Ishikawa (cell line): ENCODE results near the gene DNAJB1.

Source experiments
- CEBPB ChIP-seq: IDR thresholded peaks from 2 replicates; pipeline ENCODE4 v1.6.1; 2012
- CREB1 ChIP-seq: IDR thresholded peaks from 2 replicates; pipeline ENCODE4 v1.6.1; 2012; ENCODE audit warnings: low read depth
- EGR1 ChIP-seq: IDR thresholded peaks from 2 replicates; pipeline ENCODE4 v1.6.1; 2012
- EP300 ChIP-seq: IDR thresholded peaks from 2 replicates; pipeline ENCODE4 v1.6.1; 2012; ENCODE audit warnings: borderline replicate concordance
- FOXM1 ChIP-seq: IDR thresholded peaks from 2 replicates; pipeline ENCODE4 v1.6.1; 2012; ENCODE audit warnings: low read depth, borderline replicate concordance
- NFIC ChIP-seq: IDR thresholded peaks from 2 replicates; pipeline ENCODE4 v1.6.1; 2012
- RAD21 ChIP-seq: IDR thresholded peaks from 2 replicates; pipeline ENCODE4 v1.6.1; 2012; ENCODE audit warnings: low read depth
- REST ChIP-seq: IDR thresholded peaks from 2 replicates; pipeline ENCODE4 v1.6.1; 2012; ENCODE audit warnings: low read depth, mild to moderate bottlenecking
- TAF1 ChIP-seq: IDR thresholded peaks from 2 replicates; pipeline ENCODE4 v1.6.1; 2012; ENCODE audit warnings: low read depth, mild to moderate bottlenecking
- TCF12 ChIP-seq: IDR thresholded peaks from 2 replicates; pipeline ENCODE4 v1.6.1; 2012; ENCODE audit warnings: low read depth
- TEAD4 ChIP-seq: IDR thresholded peaks from 2 replicates; pipeline ENCODE4 v1.6.1; 2012
- YY1 ChIP-seq: IDR thresholded peaks from 2 replicates; pipeline ENCODE4 v1.6.1; 2012; ENCODE audit warnings: low read depth
- ZBTB7A ChIP-seq: IDR thresholded peaks from 2 replicates; pipeline ENCODE4 v1.6.1; 2012; ENCODE audit warnings: low read depth
- TF ChIP-seq, protein P1 (sequence below): IDR thresholded peaks from 2 replicates; pipeline ENCODE4 v1.6.1; 2012
- TF ChIP-seq, protein P2 (sequence below): IDR thresholded peaks from 2 replicates; pipeline ENCODE4 v1.6.1; 2012

DNAJB1 gene

DNA sequence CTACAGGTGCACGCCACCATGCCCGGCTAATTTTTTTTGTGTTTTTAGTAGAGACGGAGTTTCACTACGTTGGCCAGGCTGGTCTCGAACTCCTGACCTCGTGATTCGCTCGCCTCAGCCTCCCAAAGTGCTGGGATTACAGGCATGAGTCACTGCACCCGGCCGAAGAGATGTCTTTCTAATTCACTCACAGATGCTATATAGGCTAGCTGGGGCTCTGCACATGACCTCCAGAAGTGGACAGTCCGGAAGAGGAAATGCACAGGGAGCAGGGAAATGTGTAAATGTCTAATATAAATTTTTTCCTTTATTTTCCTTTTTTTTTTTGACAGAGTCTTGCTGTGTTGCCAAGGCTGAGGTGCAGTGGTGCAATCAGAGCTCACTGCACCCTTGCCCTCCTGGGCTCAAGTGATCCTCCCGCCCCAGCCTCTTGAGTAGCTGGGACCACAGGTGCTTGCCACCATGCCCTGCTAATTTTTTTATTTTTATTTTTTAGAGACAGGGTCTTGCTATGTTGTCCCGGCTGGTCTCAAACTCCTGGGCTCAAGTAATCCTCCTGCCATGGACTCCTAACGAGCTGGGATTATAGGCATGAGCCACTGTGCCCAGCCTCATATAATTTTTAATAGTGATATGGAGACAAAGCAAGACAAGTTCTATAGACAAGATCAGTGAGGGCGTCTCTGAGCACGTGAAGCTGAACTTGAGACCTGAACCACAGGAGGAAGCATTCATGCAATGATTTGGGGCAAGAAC lies 30.6 kb downstream of the DNAJB1 start:
- TF ChIP-seq CREB1 (no peak), TEAD4 (no peak), EGR1 (no peak), REST (no peak), CEBPB (no peak), RAD21 (no peak), ZBTB7A (no peak), YY1 (no peak), EP300 (no peak), FOXM1 (no peak), NFIC (no peak), TCF12 (no peak), TAF1 (no peak)
- TF ChIP-seq, protein P1, sequence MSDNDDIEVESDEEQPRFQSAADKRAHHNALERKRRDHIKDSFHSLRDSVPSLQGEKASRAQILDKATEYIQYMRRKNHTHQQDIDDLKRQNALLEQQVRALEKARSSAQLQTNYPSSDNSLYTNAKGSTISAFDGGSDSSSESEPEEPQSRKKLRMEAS: no peak
- TF ChIP-seq, protein P2, sequence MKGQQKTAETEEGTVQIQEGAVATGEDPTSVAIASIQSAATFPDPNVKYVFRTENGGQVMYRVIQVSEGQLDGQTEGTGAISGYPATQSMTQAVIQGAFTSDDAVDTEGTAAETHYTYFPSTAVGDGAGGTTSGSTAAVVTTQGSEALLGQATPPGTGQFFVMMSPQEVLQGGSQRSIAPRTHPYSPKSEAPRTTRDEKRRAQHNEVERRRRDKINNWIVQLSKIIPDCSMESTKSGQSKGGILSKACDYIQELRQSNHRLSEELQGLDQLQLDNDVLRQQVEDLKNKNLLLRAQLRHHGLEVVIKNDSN: no peak

DNA sequence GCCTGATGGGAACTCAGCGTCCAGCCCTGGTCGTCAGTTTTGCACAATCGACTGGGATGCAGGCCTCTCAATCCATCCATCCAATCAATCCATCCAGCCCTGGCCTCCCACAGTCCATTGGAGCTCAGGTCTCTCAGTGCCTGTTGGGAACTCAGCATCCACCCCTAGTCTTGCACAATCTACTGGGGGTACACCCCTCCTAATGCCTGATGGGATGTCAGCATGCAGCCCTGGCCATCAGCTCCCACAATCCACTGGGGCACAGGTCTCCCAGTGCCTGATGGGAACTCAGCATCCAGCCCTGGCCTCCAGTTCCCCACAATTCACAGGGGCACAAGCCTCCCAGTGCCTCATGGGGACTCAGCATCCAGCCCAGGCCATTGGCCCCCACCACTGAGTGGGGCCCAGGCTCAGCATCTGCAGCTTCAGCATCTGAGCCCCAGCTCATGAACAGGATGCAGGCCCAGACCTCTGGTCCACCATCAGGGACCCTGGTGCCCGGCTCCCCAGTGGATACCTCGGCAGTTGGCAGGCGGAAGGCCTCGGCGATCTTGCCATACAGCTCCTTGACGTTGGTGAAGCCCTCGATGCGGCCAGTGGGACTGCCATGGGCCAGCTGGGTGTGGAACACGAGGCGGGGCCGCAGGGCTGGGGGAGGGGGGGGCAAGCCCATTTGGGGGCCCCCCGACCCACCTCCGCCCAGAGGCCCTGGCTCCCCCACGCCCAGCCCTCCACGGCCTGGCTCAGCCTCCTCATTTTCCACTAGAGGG lies 35.8 kb downstream of the DNAJB1 start:
- no peak for TF ChIP-seq EP300
- TF ChIP-seq NFIC: no peak
- TF ChIP-seq, protein P2: no peak
- TF ChIP-seq EGR1: no peak
- no peak for TF ChIP-seq TEAD4
- TF ChIP-seq FOXM1: no peak
- no peak for TF ChIP-seq REST
- TF ChIP-seq, protein P1: no peak
- TF ChIP-seq CREB1: no peak
- no peak for TF ChIP-seq CEBPB

- no peak for TF ChIP-seq TCF12
- TF ChIP-seq TAF1: no peak
- TF ChIP-seq CREB1: no peak
- TF ChIP-seq EGR1: no peak
- no peak for TF ChIP-seq REST
- no peak for TF ChIP-seq CEBPB
- TF ChIP-seq RAD21: no peak
- TF ChIP-seq, protein P1: no peak
- TF ChIP-seq, protein P2: no peak
- TF ChIP-seq EP300: no peak
- no peak for TF ChIP-seq FOXM1
- no peak for TF ChIP-seq YY1
- TF ChIP-seq TEAD4: no peak
- no peak for TF ChIP-seq ZBTB7A
- TF ChIP-seq NFIC: no peak
Measured at GRCh38 chr19:14480700-14481079, 37.5 kb downstream of the DNAJB1 start.
